Cardiac muscle cell (in vitro differentiated cells and primary cell): ENCODE results near the gene MAML3. TPM values are rescaled to one million over a fixed set of nuclear protein-coding genes. Genes with fewer than 3 reads are reported as not detected.
"Not testable (repeated sequence)": the region's sequence is repeated elsewhere in the genome, so short reads cannot be mapped to it uniquely, and the experiment has no call there.

ENCODE experiments used
- DNase-seq, 2 donors: peaks; one replicate each; pipeline versions ENCODE4 v3.0.0 to v3.0.0-alpha.2; 2010 to 2017; ENCODE audit warnings: low read depth in 1 of 2, low spot score in 1 of 2
- H3K27ac ChIP-seq: fragments of 200-600 bp; sonication (generic); 2 replicates; pipeline ENCODE4 v1.5.1; 2016
- H3K27me3 ChIP-seq: fragments of 200-600 bp; sonication (generic); 2 replicates; pipeline ENCODE4 v1.6.0; 2016; ENCODE audit warnings: control low read depth
- H3K36me3 ChIP-seq: fragments of 200-600 bp; sonication (generic); 2 replicates; pipeline ENCODE4 v1.5.1; 2016; ENCODE audit warnings: control low read depth
- H3K4me1 ChIP-seq: fragments of 200-600 bp; sonication (generic); 2 replicates; pipeline ENCODE4 v1.8.1; 2017; ENCODE audit warnings: low read depth, mild to moderate bottlenecking, mixed run types
- H3K4me3 ChIP-seq: fragments of 200-600 bp; sonication (generic); 2 replicates; pipeline ENCODE4 v1.5.1; 2016; ENCODE audit warnings: mild to moderate bottlenecking
- H3K9me3 ChIP-seq: fragments of 200-600 bp; sonication (generic); 2 replicates; pipeline ENCODE4 v1.5.1; 2017; ENCODE audit warnings: low read depth, mild to moderate bottlenecking, control low read depth
- polyA plus RNA-seq: library from polyadenylated mRNA; unstranded; fragments of >200 nt; fragmentation: Nextera tagmentation; extraction: Ambion mirVana; gene quantifications from 2 replicates; pipeline ENCODE4 v1.2.1, GENCODE V29; 2016
- total RNA-seq: library from RNA; depleted of rRNA; stranded (reverse); fragments of >200 nt; gene quantifications from 2 replicates; pipeline ENCODE4 v1.2.3, GENCODE V29; 2016
- TF ChIP-seq, protein P1 (sequence below): IDR thresholded peaks from 2 replicates; pipeline ENCODE4 v1.5.1; 2012; ENCODE audit warnings: low read depth, mild to moderate bottlenecking, low read length

Gene MAML3
- total and polyA plus RNA-seq, 2 experiments from 2014 or later, result 7.8 to 22.8 TPM

DNA sequence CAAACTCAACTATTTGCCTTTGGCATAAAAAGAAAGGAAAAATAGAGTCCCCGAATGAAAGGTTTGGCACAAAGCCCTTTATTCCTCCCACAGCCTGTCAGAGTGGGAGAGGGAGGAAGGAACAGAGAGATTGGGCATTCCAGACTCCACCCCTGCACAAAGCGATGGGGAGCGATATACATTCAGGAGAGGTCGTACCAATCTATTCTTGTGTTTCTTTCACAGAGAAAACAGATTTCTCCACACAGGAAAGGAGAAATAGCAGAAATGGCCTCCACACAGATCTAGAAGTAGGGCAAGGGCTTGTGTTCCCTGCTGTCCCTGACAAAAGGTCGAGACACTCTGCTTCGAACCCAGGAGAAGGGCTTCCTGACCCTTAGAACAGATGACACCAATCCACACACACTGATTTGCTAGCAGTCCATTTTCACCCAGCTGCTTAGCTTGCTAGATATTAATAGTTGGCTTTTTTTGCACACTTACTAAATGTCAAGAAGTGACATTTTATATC lies 197.4 kb downstream of the MAML3 start:
- Histone ChIP-seq H3K4me1 (peaks cover 4% of the 10 kb centered on the region), H3K27me3 (no peaks in the 10 kb centered on the region), H3K4me3 (no peak overlapping the region), H3K9me3 (no peaks in the 10 kb centered on the region), H3K36me3 (no peaks in the 10 kb centered on the region), H3K27ac (peak overlapping the region; percentile 40)
- TF ChIP-seq, protein P1, sequence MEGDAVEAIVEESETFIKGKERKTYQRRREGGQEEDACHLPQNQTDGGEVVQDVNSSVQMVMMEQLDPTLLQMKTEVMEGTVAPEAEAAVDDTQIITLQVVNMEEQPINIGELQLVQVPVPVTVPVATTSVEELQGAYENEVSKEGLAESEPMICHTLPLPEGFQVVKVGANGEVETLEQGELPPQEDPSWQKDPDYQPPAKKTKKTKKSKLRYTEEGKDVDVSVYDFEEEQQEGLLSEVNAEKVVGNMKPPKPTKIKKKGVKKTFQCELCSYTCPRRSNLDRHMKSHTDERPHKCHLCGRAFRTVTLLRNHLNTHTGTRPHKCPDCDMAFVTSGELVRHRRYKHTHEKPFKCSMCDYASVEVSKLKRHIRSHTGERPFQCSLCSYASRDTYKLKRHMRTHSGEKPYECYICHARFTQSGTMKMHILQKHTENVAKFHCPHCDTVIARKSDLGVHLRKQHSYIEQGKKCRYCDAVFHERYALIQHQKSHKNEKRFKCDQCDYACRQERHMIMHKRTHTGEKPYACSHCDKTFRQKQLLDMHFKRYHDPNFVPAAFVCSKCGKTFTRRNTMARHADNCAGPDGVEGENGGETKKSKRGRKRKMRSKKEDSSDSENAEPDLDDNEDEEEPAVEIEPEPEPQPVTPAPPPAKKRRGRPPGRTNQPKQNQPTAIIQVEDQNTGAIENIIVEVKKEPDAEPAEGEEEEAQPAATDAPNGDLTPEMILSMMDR, result no peak
- DNase-seq, result peak in 1 of 2 donors; percentile 80

DNA sequence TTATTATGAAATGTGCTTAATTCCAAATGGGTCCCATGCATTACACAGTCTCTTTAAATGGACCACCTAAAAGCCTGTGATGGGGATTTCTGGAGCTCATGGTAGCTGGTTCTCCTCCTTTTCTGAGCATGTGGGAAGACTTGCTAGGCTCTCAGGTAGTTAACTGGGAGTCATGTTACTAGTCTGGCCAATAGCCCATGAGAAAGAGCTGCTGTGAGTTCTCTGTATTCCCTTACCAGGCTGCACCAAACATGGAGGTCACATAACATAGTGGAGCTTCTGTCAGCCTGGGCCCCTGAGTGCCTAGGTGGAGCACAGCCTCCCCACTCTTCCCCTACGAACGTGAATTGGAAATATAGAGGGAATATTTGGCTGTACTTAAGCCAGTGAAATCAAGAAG lies 198.4 kb downstream of the MAML3 start:
- H3K9me3 ChIP-seq, result no peaks in the 10 kb centered on the region
- H3K36me3 ChIP-seq, result no peaks in the 10 kb centered on the region
- H3K27ac ChIP-seq, result peak overlapping the region; percentile 25
- TF ChIP-seq, protein P1, result no peak
- DNase-seq, result no peak
- no peaks in the 10 kb centered on the region for H3K27me3 ChIP-seq
- H3K4me3 ChIP-seq, result no peak overlapping the region
- H3K4me1 ChIP-seq, result peaks cover 4% of the 10 kb centered on the region

DNA sequence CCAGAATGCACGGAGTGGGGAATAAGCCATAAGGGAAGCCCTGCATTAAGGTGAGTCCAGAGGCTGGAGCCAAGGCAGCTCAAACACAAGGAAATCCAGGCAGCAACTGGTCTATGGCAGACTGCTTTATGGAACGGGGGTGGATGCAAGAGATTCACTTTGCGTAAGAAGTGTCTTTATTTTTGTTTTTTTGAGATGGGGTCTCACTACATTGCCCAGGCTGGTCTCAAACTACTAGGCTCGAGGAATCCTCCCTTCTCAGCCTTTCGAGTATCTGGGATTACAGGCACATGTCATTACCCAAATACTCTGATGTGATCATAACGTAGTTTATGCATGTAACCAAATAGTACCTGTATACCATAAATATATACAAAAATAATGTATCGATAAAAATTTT lies 199.5 kb downstream of the MAML3 start:
- DNase-seq, result no peak
- H3K4me3 ChIP-seq, result no peak overlapping the region
- H3K27me3 ChIP-seq, result no peaks in the 10 kb centered on the region
- no peaks in the 10 kb centered on the region for H3K9me3 ChIP-seq
- peaks cover 4% of the 10 kb centered on the region for H3K4me1 ChIP-seq
- H3K27ac ChIP-seq, result no peak overlapping the region
- H3K36me3 ChIP-seq, result no peaks in the 10 kb centered on the region
- TF ChIP-seq, protein P1, result no peak

DNA sequence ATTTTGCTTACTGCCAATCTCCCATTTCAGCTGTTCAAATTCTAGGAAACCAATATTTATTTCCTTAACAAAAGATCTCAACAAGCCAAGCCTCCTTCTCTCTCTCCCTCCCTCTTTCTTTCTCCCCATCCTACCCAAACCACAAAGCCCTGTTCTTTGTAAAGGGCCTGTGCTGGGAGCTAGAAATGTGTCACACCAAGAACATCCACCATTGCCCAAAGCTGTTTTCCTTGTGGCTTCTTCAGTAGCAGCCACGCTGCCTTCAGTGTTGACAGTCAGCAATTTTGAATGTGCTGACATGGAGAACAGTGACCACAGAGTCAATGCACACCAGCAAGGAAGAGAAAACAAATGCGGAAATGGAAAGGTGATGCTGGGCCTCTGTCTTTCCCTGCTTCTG lies 203.0 kb downstream of the MAML3 start:
- H3K9me3 ChIP-seq, result no peaks in the 10 kb centered on the region
- no peak overlapping the region for H3K4me3 ChIP-seq
- peaks cover 13% of the 10 kb centered on the region for H3K4me1 ChIP-seq
- no peak overlapping the region for H3K27ac ChIP-seq
- TF ChIP-seq, protein P1, result no peak
- peak in 1 of 2 donors; percentile 56 for DNase-seq
- no peaks in the 10 kb centered on the region for H3K27me3 ChIP-seq
- H3K36me3 ChIP-seq, result no peaks in the 10 kb centered on the region

DNA sequence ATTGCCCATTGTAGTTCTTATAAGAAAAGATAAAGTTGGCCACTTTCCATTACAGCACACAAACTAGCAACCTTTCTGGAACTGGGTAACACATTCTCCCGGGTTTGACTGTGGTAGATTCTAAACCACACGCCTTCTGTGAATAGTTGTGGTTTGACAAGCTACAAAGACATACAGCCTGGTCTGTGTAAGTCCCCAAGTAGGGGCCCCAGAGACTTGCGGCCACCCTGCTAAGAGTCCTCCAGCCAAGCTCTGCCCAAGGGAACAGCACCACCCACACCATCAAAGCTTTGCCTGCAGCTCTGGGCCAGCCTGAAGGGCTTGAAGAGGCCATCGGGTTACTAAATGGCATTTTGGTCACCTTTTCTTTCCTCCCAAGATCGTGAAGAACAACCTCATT lies 203.4 kb downstream of the MAML3 start:
- DNase-seq, result peak in 1 of 2 donors; percentile 72
- no peak overlapping the region for H3K27ac ChIP-seq
- H3K4me1 ChIP-seq, result peaks cover 13% of the 10 kb centered on the region
- H3K36me3 ChIP-seq, result no peaks in the 10 kb centered on the region
- H3K9me3 ChIP-seq, result no peaks in the 10 kb centered on the region
- no peaks in the 10 kb centered on the region for H3K27me3 ChIP-seq
- H3K4me3 ChIP-seq, result no peak overlapping the region
- TF ChIP-seq, protein P1, result no peak

DNA sequence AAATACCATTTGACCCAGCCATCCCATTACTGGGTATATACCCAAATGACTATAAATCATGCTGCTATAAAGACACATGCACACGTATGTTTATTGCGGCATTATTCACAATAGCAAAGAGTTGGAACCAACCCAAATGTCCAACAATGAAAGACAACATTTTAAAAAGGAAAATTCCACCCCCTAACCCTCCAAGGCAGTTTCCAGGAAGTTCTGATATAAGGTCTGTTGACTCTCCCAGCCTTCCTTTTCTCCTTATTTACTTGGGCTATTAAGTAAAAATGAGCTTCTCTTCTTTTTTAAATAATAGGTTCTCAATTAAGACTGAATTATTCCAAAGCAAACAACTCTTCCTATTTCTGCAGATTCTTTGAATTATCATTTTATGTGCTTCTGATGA lies 209.1 kb downstream of the MAML3 start:
- not testable (repeated sequence) for H3K4me3 ChIP-seq, H3K9me3 ChIP-seq, H3K27me3 ChIP-seq, H3K27ac ChIP-seq, H3K36me3 ChIP-seq, DNase-seq
- peaks cover 31% of the 10 kb centered on the region for H3K4me1 ChIP-seq
